HepG2 (cell line): Measurements from ENCODE around the gene NAA38. TPM values are rescaled to one million over a fixed set of nuclear protein-coding genes. Genes with fewer than 3 reads are reported as not detected.

Experiments
- ATF7-NPFF ChIP-seq: sonication (generic); formaldehyde crosslinking; IDR thresholded peaks from 2 replicates; pipeline ENCODE4 v1.8.1; 2023; ENCODE audit warnings: mild to moderate bottlenecking, low read depth, missing genetic modification reagents, moderate library complexity
- HOXA3 ChIP-seq: sonication (generic); formaldehyde crosslinking; IDR thresholded peaks from 2 replicates; pipeline ENCODE4 v1.5.0; 2020; ENCODE audit warnings: missing genetic modification reagents
- PRPF4 ChIP-seq: fragments of 200-400 bp; formaldehyde crosslinking; IDR thresholded peaks from 2 replicates; pipeline ENCODE4 v1.6.1; 2016; ENCODE audit warnings: low read length, low read depth; ENCODE audit not compliant: poor library complexity, severe bottlenecking
- RBAK ChIP-seq: sonication (generic); formaldehyde crosslinking; IDR thresholded peaks from 2 replicates; pipeline ENCODE4 v1.5.1; 2020; ENCODE audit warnings: mild to moderate bottlenecking, missing genetic modification reagents
- RFXANK ChIP-seq: IDR thresholded peaks from 2 replicates; pipeline ENCODE4 v1.6.1; 2016
- THYN1 ChIP-seq: sonication (generic); formaldehyde crosslinking; IDR thresholded peaks from 2 replicates; pipeline ENCODE4 v1.8.1; 2023; ENCODE audit warnings: low read depth, mild to moderate bottlenecking, moderate library complexity, missing genetic modification reagents, borderline replicate concordance
- TRIM24 ChIP-seq: sonication (generic); formaldehyde crosslinking; IDR thresholded peaks from 2 replicates; pipeline ENCODE4 v1.8.0; 2022; ENCODE audit warnings: mild to moderate bottlenecking, missing genetic modification reagents
- ZNF33B ChIP-seq: sonication (generic); formaldehyde crosslinking; IDR thresholded peaks from 2 replicates; pipeline ENCODE4 v1.5.1; 2020; ENCODE audit warnings: mild to moderate bottlenecking, missing genetic modification reagents
- ZNF749 ChIP-seq: sonication (generic); formaldehyde crosslinking; IDR thresholded peaks from 2 replicates; pipeline ENCODE4 v1.8.0; 2022; ENCODE audit warnings: mild to moderate bottlenecking, missing genetic modification reagents, moderate library complexity, borderline replicate concordance
- ZNF816 ChIP-seq: sonication (generic); formaldehyde crosslinking; IDR thresholded peaks from 2 replicates; pipeline ENCODE4 v1.8.0; 2022; ENCODE audit warnings: missing genetic modification reagents, mild to moderate bottlenecking, borderline replicate concordance
- ZSCAN31 ChIP-seq: sonication (generic); formaldehyde crosslinking; IDR thresholded peaks from 2 replicates; pipeline ENCODE4 v1.5.0; 2020; ENCODE audit warnings: low read depth, mild to moderate bottlenecking, missing genetic modification reagents
- polyA plus RNA-seq, 8 experiments: library from polyadenylated mRNA; depleted of rRNA in 3 of 8; stranded (reverse) in 7 of 8; unstranded in 1 of 8; fragments of >200 nt; fragmentation: Illumina TruSeq in 4 of 8; extraction: Trizol in 4 of 8; gene quantifications; 2 replicates each; pipeline versions ENCODE4 v1.2.1 to v1.2.3, GENCODE V29; 2011 to 2016; ENCODE audit warnings: low read depth in 4 of 8, missing spikeins in 1 of 8, mixed read lengths in 1 of 8; ENCODE audit not compliant: insufficient read depth in 1 of 8
- total RNA-seq, 5 experiments: library from RNA; depleted of rRNA; stranded (reverse); fragments of >200 nt; fragmentation: Illumina TruSeq; extraction: Trizol; gene quantifications; 2 replicates each; pipeline ENCODE4 v1.2.3, GENCODE V29; 2016; ENCODE audit warnings: low read depth in 1 of 5
- TF ChIP-seq, protein P1 (sequence below): sonication (generic); formaldehyde crosslinking; IDR thresholded peaks from 2 replicates; pipeline ENCODE4 v1.5.0; 2020; ENCODE audit warnings: missing genetic modification reagents
- TF ChIP-seq, protein P2 (sequence below): sonication (generic); formaldehyde crosslinking; IDR thresholded peaks from 2 replicates; pipeline ENCODE4 v1.4.0; 2020; ENCODE audit warnings: missing genetic modification reagents
- TF ChIP-seq, protein P3 (sequence below): sonication (generic); formaldehyde crosslinking; IDR thresholded peaks from 2 replicates; pipeline ENCODE4 v1.4.0; 2020; ENCODE audit warnings: missing genetic modification reagents, borderline replicate concordance
- TF ChIP-seq, protein P4 (sequence below), 2 experiments: sonication (generic) in 1 of 2; formaldehyde crosslinking in 1 of 2; IDR thresholded peaks; 2 replicates each; pipeline versions ENCODE4 v1.6.1 to v1.9.0; 2014 to 2022; ENCODE audit warnings: antibody characterized with exemption in 1 of 2, borderline replicate concordance in 1 of 2, inconsistent platforms in 1 of 2, low read depth in 1 of 2, missing genetic modification reagents in 1 of 2

NAA38 gene
- total and polyA plus RNA-seq, 2 of the 13 experiments (the other 11 are each of a cell fraction or from before 2014, with no cell fraction given) = 46.9 to 91.6 TPM

DNA sequence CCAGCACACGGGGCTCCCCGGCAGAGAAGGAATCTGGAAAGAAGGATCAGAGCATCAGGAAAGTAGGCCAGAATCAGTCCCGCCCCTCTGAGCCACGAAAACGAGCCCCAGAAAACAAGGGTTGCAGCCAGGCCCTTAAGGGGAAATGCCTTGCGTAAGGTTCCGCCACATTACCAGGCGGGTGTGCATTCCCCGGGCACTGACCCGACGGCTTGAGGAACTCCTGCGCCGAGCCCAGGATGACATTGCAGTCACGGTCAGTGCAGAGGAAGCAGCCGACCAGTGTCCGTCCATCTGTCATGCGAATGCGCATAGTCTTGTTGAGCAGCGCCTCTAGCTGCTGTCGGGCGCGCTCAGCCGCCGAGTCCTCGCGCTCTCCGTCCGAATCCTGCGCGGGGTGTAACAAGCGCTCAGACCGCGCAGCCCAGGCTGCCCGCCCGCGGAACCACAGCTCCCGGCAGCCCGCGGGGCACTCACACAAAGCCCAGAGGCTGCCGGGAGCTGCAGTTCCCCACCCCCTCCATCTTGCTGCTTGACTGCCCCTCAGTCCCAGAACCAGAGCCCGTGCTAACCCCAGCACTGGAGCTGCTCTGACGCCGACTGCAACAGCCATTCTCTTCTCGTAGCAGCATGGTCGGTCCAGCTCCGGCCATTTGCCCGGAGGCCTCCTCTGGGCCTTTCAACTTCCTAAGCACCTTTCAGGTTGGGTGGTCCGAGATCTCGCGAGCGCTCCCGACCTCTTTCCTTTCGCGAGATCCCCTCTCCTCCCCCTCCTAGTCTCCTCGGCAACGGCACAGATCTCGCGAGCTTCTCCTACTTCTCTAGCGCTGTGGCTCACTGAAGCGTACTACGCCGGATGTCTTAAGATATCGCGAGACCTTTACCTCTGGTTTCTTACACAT is at the start of gene NAA38 (continued):
- TF ChIP-seq ATF7-NPFF (peak; percentile 67; the same call in 1 of the 2 replicates), ZNF816 (CRISPR knock-in tag) (no peak), THYN1 (CRISPR knock-in tag) (no peak), HOXA3 (CRISPR knock-in tag) (peak; percentile 61), ZNF749 (CRISPR knock-in tag) (no peak), ZSCAN31 (peak; percentile 65; the same call in 1 of the 2 replicates), TRIM24 (CRISPR knock-in tag) (no peak), RFXANK (CRISPR knock-in tag) (0 out of 2 replicates have a peak, but pooled peaks have one; percentile 7), RBAK (CRISPR knock-in tag) (0 out of 2 replicates have a peak, but pooled peaks have one; percentile 73), PRPF4 (no peak), ZNF33B (CRISPR knock-in tag) (no peak)
- TF ChIP-seq, protein P1, sequence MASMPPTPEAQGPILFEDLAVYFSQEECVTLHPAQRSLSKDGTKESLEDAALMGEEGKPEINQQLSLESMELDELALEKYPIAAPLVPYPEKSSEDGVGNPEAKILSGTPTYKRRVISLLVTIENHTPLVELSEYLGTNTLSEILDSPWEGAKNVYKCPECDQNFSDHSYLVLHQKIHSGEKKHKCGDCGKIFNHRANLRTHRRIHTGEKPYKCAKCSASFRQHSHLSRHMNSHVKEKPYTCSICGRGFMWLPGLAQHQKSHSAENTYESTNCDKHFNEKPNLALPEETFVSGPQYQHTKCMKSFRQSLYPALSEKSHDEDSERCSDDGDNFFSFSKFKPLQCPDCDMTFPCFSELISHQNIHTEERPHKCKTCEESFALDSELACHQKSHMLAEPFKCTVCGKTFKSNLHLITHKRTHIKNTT = no peak
- TF ChIP-seq, protein P2, sequence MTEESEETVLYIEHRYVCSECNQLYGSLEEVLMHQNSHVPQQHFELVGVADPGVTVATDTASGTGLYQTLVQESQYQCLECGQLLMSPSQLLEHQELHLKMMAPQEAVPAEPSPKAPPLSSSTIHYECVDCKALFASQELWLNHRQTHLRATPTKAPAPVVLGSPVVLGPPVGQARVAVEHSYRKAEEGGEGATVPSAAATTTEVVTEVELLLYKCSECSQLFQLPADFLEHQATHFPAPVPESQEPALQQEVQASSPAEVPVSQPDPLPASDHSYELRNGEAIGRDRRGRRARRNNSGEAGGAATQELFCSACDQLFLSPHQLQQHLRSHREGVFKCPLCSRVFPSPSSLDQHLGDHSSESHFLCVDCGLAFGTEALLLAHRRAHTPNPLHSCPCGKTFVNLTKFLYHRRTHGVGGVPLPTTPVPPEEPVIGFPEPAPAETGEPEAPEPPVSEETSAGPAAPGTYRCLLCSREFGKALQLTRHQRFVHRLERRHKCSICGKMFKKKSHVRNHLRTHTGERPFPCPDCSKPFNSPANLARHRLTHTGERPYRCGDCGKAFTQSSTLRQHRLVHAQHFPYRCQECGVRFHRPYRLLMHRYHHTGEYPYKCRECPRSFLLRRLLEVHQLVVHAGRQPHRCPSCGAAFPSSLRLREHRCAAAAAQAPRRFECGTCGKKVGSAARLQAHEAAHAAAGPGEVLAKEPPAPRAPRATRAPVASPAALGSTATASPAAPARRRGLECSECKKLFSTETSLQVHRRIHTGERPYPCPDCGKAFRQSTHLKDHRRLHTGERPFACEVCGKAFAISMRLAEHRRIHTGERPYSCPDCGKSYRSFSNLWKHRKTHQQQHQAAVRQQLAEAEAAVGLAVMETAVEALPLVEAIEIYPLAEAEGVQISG (CRISPR knock-in tag) = peak; percentile 80
- TF ChIP-seq, protein P3, sequence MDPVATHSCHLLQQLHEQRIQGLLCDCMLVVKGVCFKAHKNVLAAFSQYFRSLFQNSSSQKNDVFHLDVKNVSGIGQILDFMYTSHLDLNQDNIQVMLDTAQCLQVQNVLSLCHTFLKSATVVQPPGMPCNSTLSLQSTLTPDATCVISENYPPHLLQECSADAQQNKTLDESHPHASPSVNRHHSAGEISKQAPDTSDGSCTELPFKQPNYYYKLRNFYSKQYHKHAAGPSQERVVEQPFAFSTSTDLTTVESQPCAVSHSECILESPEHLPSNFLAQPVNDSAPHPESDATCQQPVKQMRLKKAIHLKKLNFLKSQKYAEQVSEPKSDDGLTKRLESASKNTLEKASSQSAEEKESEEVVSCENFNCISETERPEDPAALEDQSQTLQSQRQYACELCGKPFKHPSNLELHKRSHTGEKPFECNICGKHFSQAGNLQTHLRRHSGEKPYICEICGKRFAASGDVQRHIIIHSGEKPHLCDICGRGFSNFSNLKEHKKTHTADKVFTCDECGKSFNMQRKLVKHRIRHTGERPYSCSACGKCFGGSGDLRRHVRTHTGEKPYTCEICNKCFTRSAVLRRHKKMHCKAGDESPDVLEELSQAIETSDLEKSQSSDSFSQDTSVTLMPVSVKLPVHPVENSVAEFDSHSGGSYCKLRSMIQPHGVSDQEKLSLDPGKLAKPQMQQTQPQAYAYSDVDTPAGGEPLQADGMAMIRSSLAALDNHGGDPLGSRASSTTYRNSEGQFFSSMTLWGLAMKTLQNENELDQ = no peak
- TF ChIP-seq, protein P4, sequence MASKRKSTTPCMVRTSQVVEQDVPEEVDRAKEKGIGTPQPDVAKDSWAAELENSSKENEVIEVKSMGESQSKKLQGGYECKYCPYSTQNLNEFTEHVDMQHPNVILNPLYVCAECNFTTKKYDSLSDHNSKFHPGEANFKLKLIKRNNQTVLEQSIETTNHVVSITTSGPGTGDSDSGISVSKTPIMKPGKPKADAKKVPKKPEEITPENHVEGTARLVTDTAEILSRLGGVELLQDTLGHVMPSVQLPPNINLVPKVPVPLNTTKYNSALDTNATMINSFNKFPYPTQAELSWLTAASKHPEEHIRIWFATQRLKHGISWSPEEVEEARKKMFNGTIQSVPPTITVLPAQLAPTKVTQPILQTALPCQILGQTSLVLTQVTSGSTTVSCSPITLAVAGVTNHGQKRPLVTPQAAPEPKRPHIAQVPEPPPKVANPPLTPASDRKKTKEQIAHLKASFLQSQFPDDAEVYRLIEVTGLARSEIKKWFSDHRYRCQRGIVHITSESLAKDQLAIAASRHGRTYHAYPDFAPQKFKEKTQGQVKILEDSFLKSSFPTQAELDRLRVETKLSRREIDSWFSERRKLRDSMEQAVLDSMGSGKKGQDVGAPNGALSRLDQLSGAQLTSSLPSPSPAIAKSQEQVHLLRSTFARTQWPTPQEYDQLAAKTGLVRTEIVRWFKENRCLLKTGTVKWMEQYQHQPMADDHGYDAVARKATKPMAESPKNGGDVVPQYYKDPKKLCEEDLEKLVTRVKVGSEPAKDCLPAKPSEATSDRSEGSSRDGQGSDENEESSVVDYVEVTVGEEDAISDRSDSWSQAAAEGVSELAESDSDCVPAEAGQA (IDR thresholded peaks at IDR 0.05; ENCODE audit: low read depth) = no peak
- TF ChIP-seq, protein P4 (CRISPR knock-in tag; IDR thresholded peaks at IDR 0.05; ENCODE audit: borderline replicate concordance) = no peak
